Natural killer cell treated with Interleukin-12 subunit alpha and Interleukin-12 subunit beta and Interleukin-15 and Interleukin-18, amount 100 ng/mL, for 72 hours (primary cell): ENCODE data around the gene CPEB1. TPM values are rescaled to one million over a fixed set of nuclear protein-coding genes. Genes with fewer than 3 reads are reported as not detected.
A peak's percentile ranks its signal among the peaks of the same experiment; 100 is the strongest.

Experiments
- ATAC-seq, 2 donors: fragments of 150-1000 bp; cut with Tn5 transposase in 1 of 2; sonication (Bioruptor Pico), chemical (Tn5 transposase) in 1 of 2; 2 replicates each; pipeline ENCODE4 v1.10.0; 2021
- DNase-seq: peaks from one replicate; pipeline ENCODE4 v3.0.0; 2022; ENCODE audit warnings: low spot score
- H3K27ac Mint-ChIP-seq, 2 donors: 1 replicate in 1 of 2; 2 replicates in 1 of 2; pipeline ENCODE4 v1.8.0; 2022; ENCODE audit warnings: mixed read lengths in 2 of 2, mild to moderate bottlenecking in 1 of 2, moderate library complexity in 1 of 2
- H3K27me3 Mint-ChIP-seq, 2 donors: 1 replicate in 1 of 2; 2 replicates in 1 of 2; pipeline ENCODE4 v1.8.0; 2022; ENCODE audit warnings: mixed read lengths in 2 of 2
- H3K36me3 Mint-ChIP-seq: one replicate; pipeline ENCODE4 v1.8.0; 2022; ENCODE audit warnings: mixed read lengths
- H3K4me1 Mint-ChIP-seq, 2 donors: 1 replicate in 1 of 2; 2 replicates in 1 of 2; pipeline ENCODE4 v1.8.0; 2022; ENCODE audit warnings: low read depth in 2 of 2, mixed read lengths in 2 of 2, mild to moderate bottlenecking in 1 of 2
- H3K4me3 Mint-ChIP-seq: one replicate; pipeline ENCODE4 v1.8.0; 2022; ENCODE audit warnings: mixed read lengths
- H3K9me3 Mint-ChIP-seq: 2 replicates; pipeline ENCODE4 v1.8.0; 2022; ENCODE audit warnings: mixed read lengths
- total RNA-seq, 2 donors: library from RNA; stranded (reverse); gene quantifications; one replicate each; pipeline ENCODE4 v1.2.3, GENCODE V29; 2022

The CPEB1 gene
- total RNA-seq: under 1 TPM in 1 of 2 donors, not detected in 1; 0.21 TPM

GRCh38 chr15:82647045-82647834 lies at the start of gene CPEB1:
CPEB1 (minus strand) TSS chr15:82647363; CDS start chr15:82628459, 18,904 bp downstream.
- peaks cover 0 to 2% of the 10 kb centered on the region in 2 donors for H3K4me1 Mint-ChIP-seq
- H3K27me3 Mint-ChIP-seq: peaks cover 26 to 28% of the 10 kb centered on the region in 2 donors
- ATAC-seq (peak; percentile 53 to 62), DNase-seq (no peak)
- no peaks in the 10 kb centered on the region for H3K36me3 Mint-ChIP-seq
- H3K9me3 Mint-ChIP-seq: no peaks in the 10 kb centered on the region
- no peak within 1 kb of the TSS for H3K27ac Mint-ChIP-seq
- H3K4me3 Mint-ChIP-seq: peak within 1 kb of the TSS; percentile 45

GRCh38 chr15:82692171-82692570 lies 45.0 kb upstream of the CPEB1 start:
- Mint-ChIP-seq H3K27ac (no peak overlapping the region), H3K4me1 (no peaks in the 10 kb centered on the region), H3K27me3 (peaks cover 4 to 5% of the 10 kb centered on the region in 2 donors), H3K9me3 (no peaks in the 10 kb centered on the region), H3K4me3 (no peak overlapping the region), H3K36me3 (no peaks in the 10 kb centered on the region)
- DNase-seq (no peak), ATAC-seq (no peak)

GRCh38 chr15:82689147-82689546 lies 42.0 kb upstream of the CPEB1 start:
- Mint-ChIP-seq H3K4me1 (no peaks in the 10 kb centered on the region), H3K27me3 (peaks cover 7 to 11% of the 10 kb centered on the region in 2 donors), H3K27ac (no peak overlapping the region), H3K4me3 (no peak overlapping the region), H3K36me3 (no peaks in the 10 kb centered on the region), H3K9me3 (no peaks in the 10 kb centered on the region)
- DNase-seq (no peak), ATAC-seq (peak in 1 of 2 donors; percentile 36)

- Mint-ChIP-seq H3K36me3 (no peaks in the 10 kb centered on the region), H3K27me3 (peaks cover 7 to 14% of the 10 kb centered on the region in 2 donors), H3K9me3 (no peaks in the 10 kb centered on the region), H3K4me1 (no peaks in the 10 kb centered on the region), H3K4me3 (no peak overlapping the region), H3K27ac (no peak overlapping the region)
- DNase-seq (no peak), ATAC-seq (peak in 1 of 2 donors; percentile 6)
Measured at GRCh38 chr15:82688691-82689090, 41.5 kb upstream of the CPEB1 start.

GRCh38 chr15:82681371-82681770 lies 34.2 kb upstream of the CPEB1 start:
- Mint-ChIP-seq H3K4me1 (peaks cover 0 to 14% of the 10 kb centered on the region in 2 donors), H3K27me3 (peaks cover 20 to 24% of the 10 kb centered on the region in 2 donors), H3K27ac (no peak overlapping the region), H3K4me3 (peak overlapping the region; percentile 72), H3K36me3 (no peaks in the 10 kb centered on the region), H3K9me3 (no peaks in the 10 kb centered on the region)
- ATAC-seq (no peak), DNase-seq (no peak)

GRCh38 chr15:82680200-82681102 lies 33.3 kb upstream of the CPEB1 start:
- H3K4me3 Mint-ChIP-seq: peak overlapping the region; percentile 72
- H3K36me3 Mint-ChIP-seq: no peaks in the 10 kb centered on the region
- H3K9me3 Mint-ChIP-seq: no peaks in the 10 kb centered on the region
- peak overlapping the region in 1 of 2 donors; percentile 56 for H3K27ac Mint-ChIP-seq
- peaks cover 0 to 14% of the 10 kb centered on the region in 2 donors for H3K4me1 Mint-ChIP-seq
- peak; percentile 73 to 88 for ATAC-seq
- peak; percentile 73 for DNase-seq
- H3K27me3 Mint-ChIP-seq: peaks cover 20 to 24% of the 10 kb centered on the region in 2 donors

GRCh38 chr15:82679626-82680199 lies 32.5 kb upstream of the CPEB1 start:
- H3K27ac Mint-ChIP-seq: peak overlapping the region in 1 of 2 donors; percentile 40
- H3K4me3 Mint-ChIP-seq: peak overlapping the region; percentile 72
- no peaks in the 10 kb centered on the region for H3K9me3 Mint-ChIP-seq
- ATAC-seq (no peak), DNase-seq (no peak)
- H3K27me3 Mint-ChIP-seq: peaks cover 15 to 28% of the 10 kb centered on the region in 2 donors
- peaks cover 0 to 14% of the 10 kb centered on the region in 2 donors for H3K4me1 Mint-ChIP-seq
- no peaks in the 10 kb centered on the region for H3K36me3 Mint-ChIP-seq

- ATAC-seq (no peak), DNase-seq (no peak)
- no peak overlapping the region for H3K4me3 Mint-ChIP-seq
- H3K36me3 Mint-ChIP-seq: no peaks in the 10 kb centered on the region
- H3K27me3 Mint-ChIP-seq: peaks cover 7 to 22% of the 10 kb centered on the region in 2 donors
- H3K9me3 Mint-ChIP-seq: no peaks in the 10 kb centered on the region
- H3K27ac Mint-ChIP-seq: no peak overlapping the region
- H3K4me1 Mint-ChIP-seq: peaks cover 0 to 14% of the 10 kb centered on the region in 2 donors
Measured at GRCh38 chr15:82677720-82678323, 30.7 kb upstream of the CPEB1 start.

GRCh38 chr15:82674873-82675272 lies 27.7 kb upstream of the CPEB1 start:
- ATAC-seq: no peak
- Mint-ChIP-seq H3K36me3 (no peaks in the 10 kb centered on the region), H3K4me1 (peaks cover 0 to 3% of the 10 kb centered on the region in 2 donors), H3K27me3 (peaks cover 14 to 19% of the 10 kb centered on the region in 2 donors), H3K27ac (no peak overlapping the region), H3K4me3 (no peak overlapping the region), H3K9me3 (no peaks in the 10 kb centered on the region)
- no peak for DNase-seq

GRCh38 chr15:82670699-82671098 lies 23.5 kb upstream of the CPEB1 start:
- no peaks in the 10 kb centered on the region for H3K9me3 Mint-ChIP-seq
- ATAC-seq (no peak), DNase-seq (no peak)
- H3K4me1 Mint-ChIP-seq: no peaks in the 10 kb centered on the region
- H3K36me3 Mint-ChIP-seq: no peaks in the 10 kb centered on the region
- no peak overlapping the region for H3K27ac Mint-ChIP-seq
- peaks cover 16 to 18% of the 10 kb centered on the region in 2 donors for H3K27me3 Mint-ChIP-seq
- no peak overlapping the region for H3K4me3 Mint-ChIP-seq

GRCh38 chr15:82666606-82667005 lies 19.4 kb upstream of the CPEB1 start:
- no peaks in the 10 kb centered on the region for H3K9me3 Mint-ChIP-seq
- no peaks in the 10 kb centered on the region for H3K4me1 Mint-ChIP-seq
- no peak overlapping the region for H3K27ac Mint-ChIP-seq
- no peak overlapping the region for H3K4me3 Mint-ChIP-seq
- peaks cover 13 to 16% of the 10 kb centered on the region in 2 donors for H3K27me3 Mint-ChIP-seq
- ATAC-seq (no peak), DNase-seq (no peak)
- H3K36me3 Mint-ChIP-seq: no peaks in the 10 kb centered on the region

GRCh38 chr15:82664021-82664420 lies 16.9 kb upstream of the CPEB1 start:
- no peak for ATAC-seq
- H3K4me1 Mint-ChIP-seq: no peaks in the 10 kb centered on the region
- H3K27me3 Mint-ChIP-seq: peaks cover 19 to 26% of the 10 kb centered on the region in 2 donors
- H3K4me3 Mint-ChIP-seq: no peak overlapping the region
- no peak for DNase-seq
- H3K27ac Mint-ChIP-seq: no peak overlapping the region
- no peaks in the 10 kb centered on the region for H3K36me3 Mint-ChIP-seq
- H3K9me3 Mint-ChIP-seq: no peaks in the 10 kb centered on the region

GRCh38 chr15:82663186-82663600 lies 16.0 kb upstream of the CPEB1 start:
- Mint-ChIP-seq H3K36me3 (no peaks in the 10 kb centered on the region), H3K9me3 (no peaks in the 10 kb centered on the region), H3K4me1 (no peaks in the 10 kb centered on the region), H3K27me3 (peaks cover 11 to 23% of the 10 kb centered on the region in 2 donors), H3K4me3 (no peak overlapping the region), H3K27ac (no peak overlapping the region)
- no peak for ATAC-seq
- DNase-seq: no peak
